GM12878 (cell line): ENCODE data around the gene CTSL.

Experiments
- CTCF ChIP-seq, 3 experiments: IDR thresholded peaks in 2 of 3; conservative IDR thresholded peaks in 1 of 3; 2 replicates each; pipeline ENCODE4 v1.5.1; 2011; ENCODE audit warnings: low read depth in 3 of 3, low read length in 3 of 3, mild to moderate bottlenecking in 3 of 3, control low read depth in 2 of 3, moderate library complexity in 2 of 3, inconsistent platforms in 1 of 3, mixed read lengths in 1 of 3; ENCODE audit not compliant: control insufficient read depth in 2 of 3, insufficient read depth in 1 of 3; ENCODE audit errors: extremely low read depth in 1 of 3
- EZH2 ChIP-seq: IDR thresholded peaks from 2 replicates; pipeline ENCODE4 v1.6.1; 2012; ENCODE audit warnings: low read depth, mild to moderate bottlenecking, control low read depth, inconsistent platforms, low read length, borderline replicate concordance; ENCODE audit not compliant: control insufficient read depth
- HDAC6 ChIP-seq: fragments of 200-600 bp; sonication (generic); IDR thresholded peaks from one replicate; pipeline ENCODE4 v1.8.0; 2017; ENCODE audit warnings: antibody characterized with exemption; ENCODE audit not compliant: unreplicated experiment
- JUNB ChIP-seq: IDR thresholded peaks from 2 replicates; pipeline ENCODE4 v1.6.1; 2016; ENCODE audit warnings: antibody characterized with exemption, mild to moderate bottlenecking
- POLR2A ChIP-seq: IDR thresholded peaks from 2 replicates; pipeline ENCODE4 v1.6.1; 2011; ENCODE audit warnings: low read depth, mild to moderate bottlenecking, low read length
- POLR2AphosphoS5 ChIP-seq: IDR thresholded peaks from 2 replicates; pipeline ENCODE4 v1.6.1; 2011; ENCODE audit warnings: mild to moderate bottlenecking, low read length, inconsistent platforms
- RCOR1 ChIP-seq: conservative IDR thresholded peaks from 2 replicates; pipeline ENCODE4 v1.6.1; 2012; ENCODE audit warnings: low read depth, low read length, improper control_type of control experiment
- SMC3 ChIP-seq: IDR thresholded peaks from 2 replicates; pipeline ENCODE4 v1.6.1; 2011; ENCODE audit warnings: low read length, improper control_type of control experiment, borderline replicate concordance
- TF ChIP-seq, protein P1 (sequence below): IDR thresholded peaks from 2 replicates; pipeline ENCODE4 v1.6.1; 2012; ENCODE audit warnings: low read length, inconsistent platforms
- TF ChIP-seq, protein P2 (sequence below): fragments of 450-650 bp; IDR thresholded peaks from 2 replicates; pipeline ENCODE4 v1.6.1; 2018; ENCODE audit warnings: borderline replicate concordance, mild to moderate bottlenecking; ENCODE audit not compliant: partially characterized antibody
- TF ChIP-seq, protein P3 (sequence below): IDR thresholded peaks from 2 replicates; pipeline ENCODE4 v1.6.1; 2012; ENCODE audit warnings: mild to moderate bottlenecking, low read depth, low read length
- TF ChIP-seq, protein P4 (sequence below): IDR thresholded peaks from 2 replicates; pipeline ENCODE4 v1.6.1; 2011; ENCODE audit warnings: low read depth, mild to moderate bottlenecking, low read length, moderate library complexity, borderline replicate concordance; ENCODE audit errors: extremely low read depth

DNA sequence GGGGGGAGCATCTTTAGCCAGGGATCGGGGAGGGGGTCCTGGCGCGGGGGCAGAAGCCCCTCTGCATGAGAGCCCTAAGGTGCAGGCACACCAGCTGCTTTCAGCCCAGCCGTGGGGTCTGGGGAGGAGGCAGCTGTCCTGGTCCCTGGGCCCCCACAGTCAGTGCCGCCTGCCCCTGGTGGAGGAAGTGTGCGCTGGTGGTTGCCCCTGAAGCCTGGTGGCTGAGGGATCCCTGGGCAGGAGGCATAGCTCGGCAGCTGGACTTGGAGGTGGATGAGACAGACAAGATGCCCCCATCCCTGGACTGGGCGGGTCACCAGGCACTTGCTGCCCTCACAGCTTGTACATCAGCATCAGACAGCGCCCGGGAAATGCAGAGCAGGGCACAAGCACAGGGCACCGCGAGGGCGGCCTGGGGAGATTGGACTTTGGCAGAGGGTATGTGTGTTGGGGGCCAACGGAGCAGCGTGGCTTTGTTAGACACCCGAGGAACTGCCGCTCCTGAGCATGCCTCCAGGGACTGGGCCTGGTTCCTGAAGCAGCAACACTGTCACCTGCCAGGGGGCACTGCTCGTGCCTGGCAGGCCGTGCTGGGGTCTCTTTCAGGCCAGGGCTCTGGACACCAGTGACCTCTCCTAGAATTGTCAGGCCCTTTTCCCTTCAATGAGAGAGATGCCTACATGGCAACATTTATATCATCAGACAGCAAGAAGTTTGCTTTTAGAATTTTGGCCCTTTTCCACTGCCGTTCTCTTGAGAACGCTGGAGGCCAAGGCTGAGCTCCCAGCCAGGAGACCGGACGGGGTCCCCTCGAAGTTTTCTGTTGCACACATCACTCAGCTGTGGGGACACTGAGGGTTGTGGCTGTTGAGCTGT, 41.9 kb upstream of the CTSL start:
- TF ChIP-seq, protein P1, sequence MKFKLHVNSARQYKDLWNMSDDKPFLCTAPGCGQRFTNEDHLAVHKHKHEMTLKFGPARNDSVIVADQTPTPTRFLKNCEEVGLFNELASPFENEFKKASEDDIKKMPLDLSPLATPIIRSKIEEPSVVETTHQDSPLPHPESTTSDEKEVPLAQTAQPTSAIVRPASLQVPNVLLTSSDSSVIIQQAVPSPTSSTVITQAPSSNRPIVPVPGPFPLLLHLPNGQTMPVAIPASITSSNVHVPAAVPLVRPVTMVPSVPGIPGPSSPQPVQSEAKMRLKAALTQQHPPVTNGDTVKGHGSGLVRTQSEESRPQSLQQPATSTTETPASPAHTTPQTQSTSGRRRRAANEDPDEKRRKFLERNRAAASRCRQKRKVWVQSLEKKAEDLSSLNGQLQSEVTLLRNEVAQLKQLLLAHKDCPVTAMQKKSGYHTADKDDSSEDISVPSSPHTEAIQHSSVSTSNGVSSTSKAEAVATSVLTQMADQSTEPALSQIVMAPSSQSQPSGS = no peak
- TF ChIP-seq SMC3 (no peak), EZH2 (no peak), CTCF (IDR thresholded peaks at IDR 0.05 in 2 of 3, conservative IDR thresholded peaks at IDR 0.05 in 1 of 3; ENCODE audit: control insufficient read depth in 2 of 3, extremely low read depth in 1 of 3, insufficient read depth in 1 of 3, low read depth in 3 of 3, low read length in 3 of 3) (no peak), POLR2A (no peak), HDAC6 (no peak), JUNB (no peak), POLR2AphosphoS5 (no peak), RCOR1 (no peak)
- TF ChIP-seq, protein P2, sequence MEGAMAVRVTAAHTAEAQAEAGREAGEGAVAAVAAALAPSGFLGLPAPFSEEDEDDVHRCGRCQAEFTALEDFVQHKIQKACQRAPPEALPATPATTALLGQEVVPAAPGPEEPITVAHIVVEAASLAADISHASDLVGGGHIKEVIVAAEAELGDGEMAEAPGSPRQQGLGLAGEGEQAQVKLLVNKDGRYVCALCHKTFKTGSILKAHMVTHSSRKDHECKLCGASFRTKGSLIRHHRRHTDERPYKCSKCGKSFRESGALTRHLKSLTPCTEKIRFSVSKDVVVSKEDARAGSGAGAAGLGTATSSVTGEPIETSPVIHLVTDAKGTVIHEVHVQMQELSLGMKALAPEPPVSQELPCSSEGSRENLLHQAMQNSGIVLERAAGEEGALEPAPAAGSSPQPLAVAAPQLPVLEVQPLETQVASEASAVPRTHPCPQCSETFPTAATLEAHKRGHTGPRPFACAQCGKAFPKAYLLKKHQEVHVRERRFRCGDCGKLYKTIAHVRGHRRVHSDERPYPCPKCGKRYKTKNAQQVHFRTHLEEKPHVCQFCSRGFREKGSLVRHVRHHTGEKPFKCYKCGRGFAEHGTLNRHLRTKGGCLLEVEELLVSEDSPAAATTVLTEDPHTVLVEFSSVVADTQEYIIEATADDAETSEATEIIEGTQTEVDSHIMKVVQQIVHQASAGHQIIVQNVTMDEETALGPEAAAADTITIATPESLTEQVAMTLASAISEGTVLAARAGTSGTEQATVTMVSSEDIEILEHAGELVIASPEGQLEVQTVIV = no peak
- TF ChIP-seq, protein P3, sequence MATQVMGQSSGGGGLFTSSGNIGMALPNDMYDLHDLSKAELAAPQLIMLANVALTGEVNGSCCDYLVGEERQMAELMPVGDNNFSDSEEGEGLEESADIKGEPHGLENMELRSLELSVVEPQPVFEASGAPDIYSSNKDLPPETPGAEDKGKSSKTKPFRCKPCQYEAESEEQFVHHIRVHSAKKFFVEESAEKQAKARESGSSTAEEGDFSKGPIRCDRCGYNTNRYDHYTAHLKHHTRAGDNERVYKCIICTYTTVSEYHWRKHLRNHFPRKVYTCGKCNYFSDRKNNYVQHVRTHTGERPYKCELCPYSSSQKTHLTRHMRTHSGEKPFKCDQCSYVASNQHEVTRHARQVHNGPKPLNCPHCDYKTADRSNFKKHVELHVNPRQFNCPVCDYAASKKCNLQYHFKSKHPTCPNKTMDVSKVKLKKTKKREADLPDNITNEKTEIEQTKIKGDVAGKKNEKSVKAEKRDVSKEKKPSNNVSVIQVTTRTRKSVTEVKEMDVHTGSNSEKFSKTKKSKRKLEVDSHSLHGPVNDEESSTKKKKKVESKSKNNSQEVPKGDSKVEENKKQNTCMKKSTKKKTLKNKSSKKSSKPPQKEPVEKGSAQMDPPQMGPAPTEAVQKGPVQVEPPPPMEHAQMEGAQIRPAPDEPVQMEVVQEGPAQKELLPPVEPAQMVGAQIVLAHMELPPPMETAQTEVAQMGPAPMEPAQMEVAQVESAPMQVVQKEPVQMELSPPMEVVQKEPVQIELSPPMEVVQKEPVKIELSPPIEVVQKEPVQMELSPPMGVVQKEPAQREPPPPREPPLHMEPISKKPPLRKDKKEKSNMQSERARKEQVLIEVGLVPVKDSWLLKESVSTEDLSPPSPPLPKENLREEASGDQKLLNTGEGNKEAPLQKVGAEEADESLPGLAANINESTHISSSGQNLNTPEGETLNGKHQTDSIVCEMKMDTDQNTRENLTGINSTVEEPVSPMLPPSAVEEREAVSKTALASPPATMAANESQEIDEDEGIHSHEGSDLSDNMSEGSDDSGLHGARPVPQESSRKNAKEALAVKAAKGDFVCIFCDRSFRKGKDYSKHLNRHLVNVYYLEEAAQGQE = no peak
- TF ChIP-seq, protein P4, sequence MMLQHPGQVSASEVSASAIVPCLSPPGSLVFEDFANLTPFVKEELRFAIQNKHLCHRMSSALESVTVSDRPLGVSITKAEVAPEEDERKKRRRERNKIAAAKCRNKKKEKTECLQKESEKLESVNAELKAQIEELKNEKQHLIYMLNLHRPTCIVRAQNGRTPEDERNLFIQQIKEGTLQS = no peak
